ENCODE results near the gene IL17B. TPM values are rescaled to one million over a fixed set of nuclear protein-coding genes. Genes with fewer than 3 reads are reported as not detected.

Gene IL17B
- total and polyA plus RNA-seq, 9 of the 15 experiments (the other 6 are each of a cell fraction or from before 2014, with no cell fraction given) = 0.28 to 2.6 (median 0.53) TPM; not detected in 2

DNA sequence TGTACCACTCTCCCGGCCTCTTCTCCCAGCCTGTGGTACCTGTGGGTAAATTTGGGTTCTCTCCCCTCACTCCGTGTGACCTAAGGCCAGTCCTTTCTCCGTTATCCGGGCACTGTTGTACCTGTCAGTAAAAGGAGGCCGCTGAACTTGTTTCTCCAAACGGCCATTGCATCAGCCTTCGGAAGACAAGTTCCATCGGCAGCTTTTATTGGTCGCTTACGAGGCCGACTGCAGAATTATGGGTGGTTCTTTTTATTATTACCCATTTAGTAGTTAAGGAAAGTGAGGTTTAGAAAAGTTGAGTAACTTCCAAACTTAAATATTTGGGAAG is 33.2 kb downstream of the IL17B start (continued):
- TF ChIP-seq ZBTB40 (IDR thresholded peaks at IDR 0.05) = no peak
- TF ChIP-seq ZBTB40 (CRISPR knock-in tag; IDR thresholded peaks at IDR 0.05) = 0 out of 2 replicates have a peak, but pooled peaks have one; percentile 31
- no peak for TF ChIP-seq ZNF644 (tag; IDR thresholded peaks at IDR 0.05; ENCODE audit: low read depth)
- TF ChIP-seq IRF2 (CRISPR knock-in tag; IDR thresholded peaks at IDR 0.05) = no peak
- TF ChIP-seq, protein P1, sequence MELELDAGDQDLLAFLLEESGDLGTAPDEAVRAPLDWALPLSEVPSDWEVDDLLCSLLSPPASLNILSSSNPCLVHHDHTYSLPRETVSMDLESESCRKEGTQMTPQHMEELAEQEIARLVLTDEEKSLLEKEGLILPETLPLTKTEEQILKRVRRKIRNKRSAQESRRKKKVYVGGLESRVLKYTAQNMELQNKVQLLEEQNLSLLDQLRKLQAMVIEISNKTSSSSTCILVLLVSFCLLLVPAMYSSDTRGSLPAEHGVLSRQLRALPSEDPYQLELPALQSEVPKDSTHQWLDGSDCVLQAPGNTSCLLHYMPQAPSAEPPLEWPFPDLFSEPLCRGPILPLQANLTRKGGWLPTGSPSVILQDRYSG (tag; conservative IDR thresholded peaks at IDR 0.05; ENCODE audit: low read depth) = no peak
- TF ChIP-seq MEIS2 (IDR thresholded peaks at IDR 0.05; ENCODE audit: partially characterized antibody) = no peak
- no peak for TF ChIP-seq ATF1 (CRISPR knock-in tag; IDR thresholded peaks at IDR 0.05)
- TF ChIP-seq ATF1 (tag; IDR thresholded peaks at IDR 0.05) = no peak
- no peak for TF ChIP-seq MAZ (CRISPR knock-in tag; conservative IDR thresholded peaks at IDR 0.05 in 1 of 2, IDR thresholded peaks at IDR 0.05 in 1 of 2)
- TF ChIP-seq RAD51 (IDR thresholded peaks at IDR 0.05; ENCODE audit: borderline replicate concordance, low read depth) = no peak
- no peak for TF ChIP-seq OTX1 (CRISPR knock-in tag; IDR thresholded peaks at IDR 0.05)
- TF ChIP-seq RBM25 (IDR thresholded peaks at IDR 0.05; ENCODE audit: low read depth, low read length, severe bottlenecking) = peak; percentile 3
- TF ChIP-seq MCM2 (IDR thresholded peaks at IDR 0.05; ENCODE audit: low read depth) = no peak
- no peak for TF ChIP-seq ZNF23 (CRISPR knock-in tag; IDR thresholded peaks at IDR 0.05)
- peak; percentile 73 for TF ChIP-seq ATF3 (IDR thresholded peaks at IDR 0.05)
- no peak for TF ChIP-seq ATF3 (CRISPR knock-in tag; conservative IDR thresholded peaks at IDR 0.05)

Measured in K562 (cell line).